LNCAP (cell line): ENCODE measurements around the gene WASHC4.

Experiments used
- CTCF ChIP-seq: fragments of 450-650 bp; IDR thresholded peaks from 2 replicates; pipeline ENCODE4 v1.5.1; 2017; ENCODE audit warnings: mild to moderate bottlenecking

WASHC4 gene

DNA sequence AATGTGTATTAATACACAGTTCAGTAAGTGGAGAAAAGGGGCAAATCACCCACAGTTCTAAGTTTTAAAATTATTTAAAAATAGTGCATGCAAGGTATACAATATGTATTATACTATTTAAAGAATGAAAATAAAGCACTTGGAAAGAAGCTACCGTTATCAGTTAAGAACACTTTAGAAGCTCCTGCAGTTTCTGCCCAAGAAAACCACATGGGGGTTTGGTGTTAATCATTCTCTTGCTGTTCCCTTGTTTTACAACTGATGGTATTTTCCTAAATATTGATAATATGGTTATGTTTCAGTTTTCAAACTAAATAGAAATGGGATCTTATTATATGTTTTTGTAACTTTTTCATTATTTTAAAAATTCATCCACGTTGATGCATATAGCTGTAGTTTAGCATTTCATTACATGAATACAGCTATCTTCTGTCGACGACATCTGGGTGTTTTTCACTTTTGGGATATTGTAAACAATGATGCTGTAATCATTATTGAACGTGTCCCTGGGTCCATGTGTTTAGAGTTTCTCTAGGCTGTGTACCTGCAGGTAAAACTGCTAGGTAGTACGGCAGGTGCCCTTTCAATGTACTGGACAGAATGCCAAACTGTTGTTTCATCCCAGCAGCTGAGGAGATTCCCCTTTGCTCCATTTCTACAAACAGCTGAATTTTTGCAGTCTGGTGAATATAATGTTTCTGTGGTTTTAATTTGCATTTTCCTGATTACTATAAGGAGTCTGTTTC is 64.3 kb downstream of the WASHC4 start:
- TF ChIP-seq CTCF, result no peak

GRCh38 chr12:105175397-105175990 is 68.0 kb downstream of the WASHC4 start:
- TF ChIP-seq CTCF, result no peak

- TF ChIP-seq CTCF, result no peak
These were observed 69.7 kb downstream of the WASHC4 start for GRCh38 chr12:105177208-105177607.

DNA sequence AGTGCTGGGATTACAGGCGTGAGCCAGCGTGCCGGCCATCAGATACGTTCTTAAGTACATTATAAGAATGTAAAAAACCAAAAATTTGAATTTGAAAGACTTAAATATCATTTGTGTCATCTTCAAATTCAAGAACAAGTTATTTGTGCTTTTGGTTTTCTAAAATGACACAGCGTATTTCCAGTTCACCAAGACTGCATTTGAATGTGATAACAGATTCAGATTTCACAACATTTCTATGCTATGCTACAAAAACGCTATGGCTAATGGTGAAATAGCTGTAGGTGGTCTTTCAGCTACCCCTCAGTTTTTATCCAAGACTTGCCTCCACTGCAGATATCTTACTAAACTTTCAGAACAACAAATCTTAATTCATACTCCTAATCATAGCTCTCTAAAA is 81.8 kb downstream of the WASHC4 start:
- TF ChIP-seq CTCF, result no peak

GRCh38 chr12:105190530-105190929 is 83.0 kb downstream of the WASHC4 start:
- TF ChIP-seq CTCF, result no peak

GRCh38 chr12:105192624-105193225 is 85.2 kb downstream of the WASHC4 start:
- no peak for TF ChIP-seq CTCF

DNA sequence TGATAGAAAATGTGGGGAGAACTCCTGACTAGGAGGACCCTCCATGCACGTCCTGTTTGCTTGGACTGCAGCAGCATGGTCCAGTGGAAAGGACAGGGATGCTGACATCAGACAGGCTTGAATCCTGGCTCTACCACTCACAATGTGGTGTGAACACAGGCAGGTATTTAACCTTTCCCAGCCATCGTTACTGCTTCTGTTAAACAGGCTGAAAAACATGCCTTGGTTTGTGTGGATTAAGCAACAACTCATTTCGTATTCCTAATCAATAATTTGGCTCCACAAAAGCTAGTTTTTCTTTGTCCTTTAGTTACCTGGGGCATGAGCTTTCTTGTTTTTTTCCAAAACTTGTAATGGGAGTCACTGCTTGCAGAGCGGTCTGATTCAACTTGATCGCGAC is 87.4 kb downstream of the WASHC4 start:
- no peak for TF ChIP-seq CTCF
